Measurements from ENCODE around the gene ATG4C. TPM values are rescaled to one million over a fixed set of nuclear protein-coding genes. Genes with fewer than 3 reads are reported as not detected.

Gene ATG4C
- total RNA-seq, 1 experiment from 2014 or later: 13.8 TPM

DNA sequence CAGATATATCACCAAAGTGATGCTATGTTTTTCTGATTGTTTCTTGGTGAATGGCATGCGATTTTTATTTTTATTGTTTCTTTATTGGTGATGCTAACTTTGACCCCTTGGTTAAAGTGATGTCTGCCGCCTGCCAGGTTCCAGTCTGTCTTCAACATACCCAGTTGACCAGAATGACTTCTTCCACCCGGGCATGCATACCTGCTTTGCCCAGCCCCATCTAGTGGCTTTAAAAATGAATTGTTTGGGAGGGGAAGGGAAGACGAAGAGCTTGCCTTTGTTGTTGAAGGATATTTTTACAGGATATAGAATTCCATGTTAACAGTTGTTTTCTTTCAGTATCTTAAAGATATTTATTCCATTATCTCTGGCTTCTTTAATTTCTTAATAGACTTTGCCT lies 65.1 kb downstream of the ATG4C start:
- Histone ChIP-seq H3K27me3 (ENCODE audit: insufficient read depth, low read depth) (no peaks in the 10 kb centered on the region), H3K27ac (no peak overlapping the region), H3K4me1 (replicated peaks; ENCODE audit: insufficient read depth) (no peaks in the 10 kb centered on the region), H3K36me3 (ENCODE audit: low read depth) (no peaks in the 10 kb centered on the region), H3K9me2 (ENCODE audit: insufficient read depth) (0 out of 2 replicates have a peak, but pooled peaks cover 3% of the 10 kb centered on the region), H3K4me2 (no peak overlapping the region), H4K20me1 (ENCODE audit: insufficient read depth) (no peaks in the 10 kb centered on the region), H3K4me3 (no peak overlapping the region), H2AFZ (no peak overlapping the region), H3K79me2 (ENCODE audit: low read depth) (no peaks in the 10 kb centered on the region), H3F3A (ENCODE audit: insufficient read depth, low read depth) (no peaks in the 10 kb centered on the region), H3K9me3 (ENCODE audit: insufficient read depth, low read depth) (no peaks in the 10 kb centered on the region)
- TF ChIP-seq CTCF (conservative IDR thresholded peaks at IDR 0.05) (no peak), EZH2 (IDR thresholded peaks at IDR 0.05; ENCODE audit: low read depth) (no peak)
- no peak for DNase-seq
- CTCF ChIA-PET: no interaction called here
- POLR2A ChIA-PET (ENCODE audit: unreplicated experiment): interaction anchor here (0.6 kb wide), 1 partner anchor 16 kb away, joined by 10 read pairs; no protein-coding TSS in a partner anchor
- BruUV-seq (replicated peaks): no TSS peak
- intact Hi-C loops (cut with micrococcal nuclease; ENCODE audit: unreplicated experiment): no loop called here

- Histone ChIP-seq H3K9me3 (ENCODE audit: insufficient read depth, low read depth) (no peaks in the 10 kb centered on the region), H3K4me2 (no peak overlapping the region), H3K4me3 (no peak overlapping the region), H2AFZ (no peak overlapping the region), H3F3A (ENCODE audit: insufficient read depth, low read depth) (no peaks in the 10 kb centered on the region), H3K4me1 (replicated peaks; ENCODE audit: insufficient read depth) (no peaks in the 10 kb centered on the region), H3K27ac (no peak overlapping the region), H4K20me1 (ENCODE audit: insufficient read depth) (no peaks in the 10 kb centered on the region), H3K36me3 (ENCODE audit: low read depth) (no peaks in the 10 kb centered on the region), H3K9me2 (ENCODE audit: insufficient read depth) (0 out of 2 replicates have a peak, but pooled peaks cover 3% of the 10 kb centered on the region), H3K79me2 (ENCODE audit: low read depth) (no peaks in the 10 kb centered on the region), H3K27me3 (ENCODE audit: insufficient read depth, low read depth) (no peaks in the 10 kb centered on the region)
- no TSS peak for BruUV-seq (replicated peaks)
- ChIA-PET POLR2A (ENCODE audit: unreplicated experiment) (no interaction called here), CTCF (no interaction called here)
- TF ChIP-seq CTCF (conservative IDR thresholded peaks at IDR 0.05) (no peak), EZH2 (IDR thresholded peaks at IDR 0.05; ENCODE audit: low read depth) (no peak)
- intact Hi-C loops (cut with micrococcal nuclease; ENCODE audit: unreplicated experiment): no loop called here
- no peak for DNase-seq
These were observed 68.3 kb downstream of the ATG4C start for GRCh38 chr1:62852253-62852652.

GRCh38 chr1:62856960-62857359 lies 73.0 kb downstream of the ATG4C start:
- ChIA-PET POLR2A (ENCODE audit: unreplicated experiment) (no interaction called here), CTCF (no interaction called here)
- H3K4me3 ChIP-seq: no peak overlapping the region
- no peaks in the 10 kb centered on the region for H3F3A ChIP-seq (ENCODE audit: insufficient read depth, low read depth)
- no peaks in the 10 kb centered on the region for H3K9me3 ChIP-seq (ENCODE audit: insufficient read depth, low read depth)
- intact Hi-C loops (cut with micrococcal nuclease; ENCODE audit: unreplicated experiment): no loop called here
- H3K27ac ChIP-seq: no peak overlapping the region
- TF ChIP-seq EZH2 (IDR thresholded peaks at IDR 0.05; ENCODE audit: low read depth) (no peak), CTCF (conservative IDR thresholded peaks at IDR 0.05) (no peak)
- H3K4me2 ChIP-seq: no peak overlapping the region
- H3K9me2 ChIP-seq (ENCODE audit: insufficient read depth): no peaks in the 10 kb centered on the region
- no peak overlapping the region for H2AFZ ChIP-seq
- H3K79me2 ChIP-seq (ENCODE audit: low read depth): no peaks in the 10 kb centered on the region
- H3K36me3 ChIP-seq (ENCODE audit: low read depth): no peaks in the 10 kb centered on the region
- BruUV-seq (replicated peaks): no TSS peak
- H4K20me1 ChIP-seq (ENCODE audit: insufficient read depth): no peaks in the 10 kb centered on the region
- DNase-seq: no peak
- no peaks in the 10 kb centered on the region for H3K4me1 ChIP-seq (replicated peaks; ENCODE audit: insufficient read depth)
- H3K27me3 ChIP-seq (ENCODE audit: insufficient read depth, low read depth): no peaks in the 10 kb centered on the region

Data from PC-9 (cell line).